ENCODE data around the gene ANO9. TPM values are rescaled to one million over a fixed set of nuclear protein-coding genes. Genes with fewer than 3 reads are reported as not detected.

The ANO9 gene
- total RNA-seq, 2 donors from 2014 or later: 0.11 to 0.75 TPM

- Histone ChIP-seq H3K36me3 (peaks cover 4% of the 10 kb centered on the region), H3K4me1 (peaks cover 4 to 46% of the 10 kb centered on the region in 2 donors), H3K27ac (peak overlapping the region; percentile 91 to 93), H3K27me3 (no peaks in the 10 kb centered on the region), H3K9me3 (no peaks in the 10 kb centered on the region), H3K4me3 (peak overlapping the region; percentile 53 to 57)
- peak; percentile 96 for DNase-seq (ENCODE audit: low spot score)
- TF ChIP-seq CTCF (IDR thresholded peaks at IDR 0.05): peak; percentile 62 to 91
These were observed 6.3 kb upstream of the ANO9 start for GRCh38 chr11:447923-448731.

- no peak for TF ChIP-seq CTCF (IDR thresholded peaks at IDR 0.05)
- Histone ChIP-seq H3K27me3 (peaks cover 0 to 6% of the 10 kb centered on the region in 2 donors), H3K4me1 (peaks cover 4 to 42% of the 10 kb centered on the region in 2 donors), H3K36me3 (no peaks in the 10 kb centered on the region), H3K4me3 (no peak overlapping the region), H3K27ac (no peak overlapping the region), H3K9me3 (no peaks in the 10 kb centered on the region)
- DNase-seq (ENCODE audit: low spot score): no peak
These were observed 5.1 kb upstream of the ANO9 start for GRCh38 chr11:446891-447290.

- H3K27me3 ChIP-seq: peaks cover 0 to 6% of the 10 kb centered on the region in 2 donors
- no peak overlapping the region for H3K4me3 ChIP-seq
- no peak for DNase-seq (ENCODE audit: low spot score)
- H3K4me1 ChIP-seq: peaks cover 4 to 37% of the 10 kb centered on the region in 2 donors
- no peaks in the 10 kb centered on the region for H3K9me3 ChIP-seq
- H3K36me3 ChIP-seq: no peaks in the 10 kb centered on the region
- H3K27ac ChIP-seq: no peak overlapping the region
- TF ChIP-seq CTCF (IDR thresholded peaks at IDR 0.05): no peak
These were observed 4.2 kb upstream of the ANO9 start for GRCh38 chr11:445765-446588.

- H3K4me1 ChIP-seq: peaks cover under 1 to 29% of the 10 kb centered on the region in 2 donors
- DNase-seq (ENCODE audit: low spot score): no peak
- H3K36me3 ChIP-seq: no peaks in the 10 kb centered on the region
- no peak overlapping the region for H3K27ac ChIP-seq
- no peak for TF ChIP-seq CTCF (IDR thresholded peaks at IDR 0.05)
- H3K9me3 ChIP-seq: no peaks in the 10 kb centered on the region
- H3K4me3 ChIP-seq: no peak overlapping the region
- H3K27me3 ChIP-seq: peaks cover 0 to 6% of the 10 kb centered on the region in 2 donors
These were observed 2.8 kb upstream of the ANO9 start for GRCh38 chr11:444396-445144.

- H3K4me3 ChIP-seq: no peak overlapping the region
- H3K9me3 ChIP-seq: no peaks in the 10 kb centered on the region
- no peak for DNase-seq (ENCODE audit: low spot score)
- H3K4me1 ChIP-seq: peaks cover 0 to 20% of the 10 kb centered on the region in 2 donors
- no peaks in the 10 kb centered on the region for H3K36me3 ChIP-seq
- H3K27ac ChIP-seq: no peak overlapping the region
- H3K27me3 ChIP-seq: peaks cover 0 to 6% of the 10 kb centered on the region in 2 donors
- TF ChIP-seq CTCF (IDR thresholded peaks at IDR 0.05): no peak
These were observed 1.9 kb upstream of the ANO9 start for GRCh38 chr11:443542-444199.

Measured in right atrium auricular region (tissue), 2 donors.